HPDE6-E6E7 (cell line): ENCODE measurements around the gene RALB.
A peak's percentile ranks its signal among the peaks of the same experiment; 100 is the strongest.

ENCODE experiments used
- DNase-seq: peaks from one replicate; pipeline ENCODE4 v3.0.0; 2011; ENCODE audit warnings: missing footprints; ENCODE audit errors: extremely low spot score

The RALB gene, protein sequence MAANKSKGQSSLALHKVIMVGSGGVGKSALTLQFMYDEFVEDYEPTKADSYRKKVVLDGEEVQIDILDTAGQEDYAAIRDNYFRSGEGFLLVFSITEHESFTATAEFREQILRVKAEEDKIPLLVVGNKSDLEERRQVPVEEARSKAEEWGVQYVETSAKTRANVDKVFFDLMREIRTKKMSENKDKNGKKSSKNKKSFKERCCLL

DNA sequence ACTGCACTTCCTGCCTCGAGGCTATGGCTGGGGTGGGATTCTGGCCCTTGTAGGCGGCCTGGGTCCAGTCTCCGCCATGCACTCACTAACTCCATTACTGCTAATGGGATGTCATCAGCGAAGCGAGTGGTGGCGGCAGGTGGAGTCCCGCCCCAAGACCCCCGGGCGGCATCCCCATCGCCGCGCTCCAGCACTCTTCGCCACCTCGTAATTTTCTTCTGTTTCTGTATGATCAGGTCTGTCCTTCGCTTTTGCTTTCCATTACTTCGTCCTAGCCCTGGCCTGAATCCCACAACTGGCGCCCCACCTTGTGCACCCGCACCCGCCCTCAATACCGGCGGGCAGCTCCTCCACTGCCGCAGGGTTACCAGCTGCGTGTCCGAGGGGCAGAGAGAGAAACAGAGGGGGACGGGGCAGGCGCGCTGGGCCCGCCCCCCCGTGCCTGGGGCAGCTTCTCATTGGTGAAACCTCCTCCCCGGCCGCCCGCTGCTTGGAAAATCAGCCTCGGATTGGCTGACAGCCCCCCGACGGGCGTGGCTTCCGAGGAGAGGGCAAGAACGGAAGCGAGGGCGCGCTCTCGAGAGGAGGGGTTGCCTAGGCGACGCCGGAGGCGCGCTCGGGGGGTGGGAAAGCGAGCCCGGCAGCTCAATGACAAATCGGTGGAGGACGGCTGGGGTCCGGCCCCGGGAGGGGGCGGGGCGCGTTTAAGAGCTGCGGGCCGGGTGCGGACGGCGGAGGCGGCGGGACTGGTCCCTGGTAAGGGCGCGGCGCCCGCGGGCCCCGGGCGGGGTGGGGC, at the start of gene RALB:
Gene RALB (plus strand): TSS at position 628 of the 796 bp plus-strand sequence. CDS start 25,813 bp downstream, outside the sequence.
- DNase-seq = peak; percentile 98

DNA sequence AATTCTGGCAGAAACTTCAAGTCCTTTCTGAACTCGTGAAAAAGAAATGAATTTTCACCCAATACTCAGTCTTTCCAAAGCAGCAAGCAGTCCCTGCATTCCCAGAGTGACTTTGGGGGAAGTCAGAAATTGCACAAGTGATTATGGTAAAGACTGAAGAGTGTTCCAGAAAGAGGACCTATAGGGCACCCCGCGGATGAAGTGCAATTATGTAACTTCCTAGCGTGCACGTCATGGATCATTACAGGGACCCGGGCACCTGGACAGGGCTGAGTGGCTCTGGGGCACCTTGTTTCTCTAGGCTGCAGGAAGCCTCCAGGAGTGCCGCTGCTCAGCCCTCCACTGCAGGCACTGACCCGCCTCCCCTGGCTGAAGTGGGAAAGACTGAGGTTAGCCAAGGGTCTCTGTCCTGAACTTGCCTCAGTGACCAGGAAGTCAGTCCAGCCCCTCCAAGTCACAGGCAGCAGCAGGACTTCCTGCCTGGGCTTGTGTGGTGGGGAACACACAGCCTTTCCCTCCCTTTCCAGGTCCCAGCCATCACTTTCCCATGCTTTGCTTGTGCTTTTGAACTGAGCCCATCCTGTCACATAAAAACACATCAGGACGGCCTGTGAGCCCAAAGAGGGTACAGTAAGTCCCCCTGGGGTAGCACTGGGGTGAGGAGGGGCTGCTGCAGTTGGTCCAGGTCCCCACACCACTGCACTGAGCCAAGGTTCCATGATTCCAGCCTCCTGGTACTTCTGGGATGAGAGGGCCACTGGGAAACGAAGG, 49.2 kb upstream of the RALB start:
- no peak for DNase-seq

DNA sequence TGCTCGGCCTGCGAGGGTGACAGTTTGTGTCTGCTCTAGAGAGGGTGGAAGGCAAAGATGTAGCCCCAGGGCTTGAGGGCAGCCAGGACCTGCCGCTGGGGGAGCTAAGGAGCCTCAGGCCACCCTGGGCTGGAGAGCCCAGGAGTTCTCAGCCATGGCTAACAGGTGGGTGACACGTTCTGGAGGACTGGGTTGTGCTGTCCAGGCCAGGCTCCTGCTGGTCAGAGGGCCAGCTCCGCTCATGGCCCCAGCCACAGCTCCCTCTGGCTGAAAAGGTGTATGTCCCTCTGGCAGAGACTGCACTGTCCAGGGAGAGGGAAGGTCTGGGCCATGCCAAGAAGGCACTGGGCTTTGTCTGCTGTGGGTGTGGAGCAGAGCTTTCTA, 48.6 kb upstream of the RALB start:
- no peak for DNase-seq

DNA sequence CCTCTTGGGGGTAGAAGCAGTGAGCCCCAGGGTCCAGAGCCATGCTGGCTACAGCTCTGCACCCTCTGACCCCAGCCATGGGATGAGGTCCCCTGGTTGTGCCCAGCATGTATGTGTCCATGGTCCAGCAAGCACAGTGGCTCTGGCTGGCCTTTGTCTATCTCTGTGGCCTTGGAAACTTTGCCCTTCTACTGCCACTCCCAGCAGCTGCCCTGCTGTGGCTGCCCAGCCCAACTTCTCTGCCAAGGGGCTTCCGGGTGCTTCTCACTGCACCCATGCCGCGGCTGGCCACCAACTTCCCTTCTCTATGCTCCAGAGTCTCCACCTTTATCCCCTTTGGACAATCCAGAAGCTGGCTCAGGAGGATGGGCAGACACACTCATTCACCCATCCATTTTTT, 48.2 kb upstream of the RALB start:
- no peak for DNase-seq

GRCh38 chr2:120204945-120205670, 47.5 kb upstream of the RALB start:
- DNase-seq = no peak

DNA sequence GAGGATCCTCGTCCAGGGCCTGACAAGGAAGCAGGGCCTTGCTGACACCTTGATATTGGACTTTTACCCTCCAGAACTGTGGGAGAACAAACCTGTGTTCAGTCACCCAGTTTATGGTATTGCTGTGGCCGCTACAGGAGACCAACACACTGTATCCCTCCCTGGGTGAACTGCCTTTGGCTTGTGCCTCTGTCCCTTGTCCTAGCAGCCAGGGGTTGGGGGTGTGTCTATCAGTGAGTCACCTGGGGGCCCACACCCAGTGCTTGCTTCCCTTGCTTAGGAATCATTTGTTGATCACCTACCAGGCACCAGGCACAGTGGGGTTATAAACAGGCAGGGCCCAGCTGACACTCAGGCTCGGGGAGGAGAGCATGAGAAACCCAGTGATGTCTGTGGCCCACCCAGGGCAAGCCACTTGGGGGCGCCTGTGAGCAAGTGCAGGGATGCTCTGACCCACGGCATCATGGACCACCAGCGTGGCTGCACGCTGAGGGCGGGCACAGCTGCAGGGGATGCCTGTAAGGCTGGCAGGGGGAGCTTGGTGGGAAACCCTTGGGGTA, 46.5 kb upstream of the RALB start:
- no peak for DNase-seq

- DNase-seq = no peak
These were observed 44.0 kb upstream of the RALB start for GRCh38 chr2:120208381-120209353.

- DNase-seq = no peak
These were observed 43.0 kb upstream of the RALB start for GRCh38 chr2:120209427-120210269.

GRCh38 chr2:120210270-120210693, 42.4 kb upstream of the RALB start:
- DNase-seq = no peak

DNA sequence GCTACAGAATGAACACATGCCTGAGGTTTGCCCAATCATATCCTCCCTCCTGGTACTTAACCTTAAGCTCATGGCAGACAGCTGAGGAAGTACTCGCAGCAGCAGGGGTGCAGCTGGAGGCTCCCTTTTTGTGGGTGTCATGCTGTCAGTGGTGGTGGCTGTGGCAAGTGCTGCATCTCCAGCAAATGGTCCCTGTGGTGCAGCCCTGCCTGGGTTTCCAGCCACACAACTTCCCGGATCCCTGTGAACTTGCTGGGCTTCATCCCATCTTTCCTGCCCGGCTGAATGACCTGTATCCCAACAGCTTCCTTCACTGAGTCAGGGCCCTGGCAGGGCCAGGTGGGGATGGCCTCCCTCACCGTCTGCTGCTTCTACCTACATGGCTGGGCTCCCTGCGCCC, 34.5 kb upstream of the RALB start:
- no peak for DNase-seq

DNA sequence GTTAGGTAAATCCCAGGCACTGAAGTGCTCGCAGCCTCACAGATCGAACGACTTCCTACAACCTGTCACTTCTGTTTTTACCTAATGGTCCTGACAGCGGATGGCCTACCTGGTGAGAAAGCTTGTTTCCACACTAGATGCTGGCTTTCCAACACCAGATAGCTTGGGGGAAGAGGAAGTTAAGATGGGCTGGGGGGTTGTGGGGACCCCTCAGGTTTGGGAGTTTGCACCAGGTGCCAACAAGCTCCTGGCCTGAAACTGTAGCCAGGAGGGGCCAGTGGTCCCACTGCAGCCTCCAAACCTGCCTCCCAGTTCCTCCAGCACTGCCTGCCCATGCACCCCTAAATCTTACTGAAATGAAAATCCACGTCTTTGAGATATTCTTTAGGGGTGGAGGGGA, 33.4 kb upstream of the RALB start:
- no peak for DNase-seq

DNA sequence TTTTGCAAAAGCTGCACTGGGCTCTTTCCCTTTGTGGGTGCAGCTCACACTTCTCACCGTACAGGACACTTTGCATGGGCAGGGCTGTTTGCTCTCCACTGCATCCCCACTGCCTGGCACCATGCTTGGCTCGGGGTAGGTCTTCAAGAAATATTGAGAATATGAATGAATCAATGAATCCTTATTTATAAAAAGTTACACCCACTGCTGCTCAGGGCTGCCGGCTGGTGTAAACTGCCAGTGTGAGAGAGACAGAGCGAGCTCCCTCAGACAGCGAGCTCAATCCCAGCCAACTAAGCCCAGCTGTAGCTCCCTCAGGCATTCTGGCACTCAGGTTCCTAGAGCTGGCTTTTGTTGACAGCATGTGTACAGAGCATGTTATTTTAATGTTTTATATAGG, 32.9 kb upstream of the RALB start:
- no peak for DNase-seq

GRCh38 chr2:120220756-120221155, 31.9 kb upstream of the RALB start:
- no peak for DNase-seq

DNA sequence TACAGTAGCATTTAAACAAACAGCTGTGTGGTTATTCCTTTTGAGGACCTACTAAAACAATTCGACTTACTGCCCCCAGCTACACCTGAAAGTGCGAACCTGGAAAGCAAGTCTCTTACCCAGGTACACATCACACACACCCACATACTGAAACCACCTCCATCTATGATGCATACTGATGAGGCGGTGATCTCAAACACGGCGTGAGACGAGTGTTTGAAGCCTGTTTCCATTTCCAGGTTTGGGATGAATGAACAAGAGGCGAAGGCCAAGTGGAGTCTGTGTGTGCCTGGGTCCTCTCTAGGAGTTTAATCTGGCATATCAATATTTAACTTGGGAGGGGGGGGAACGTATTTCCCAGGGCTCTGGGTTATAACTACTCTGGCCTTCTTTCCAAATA, 31.0 kb upstream of the RALB start:
- DNase-seq = no peak

GRCh38 chr2:120222186-120223033, 30.2 kb upstream of the RALB start:
- no peak for DNase-seq

DNA sequence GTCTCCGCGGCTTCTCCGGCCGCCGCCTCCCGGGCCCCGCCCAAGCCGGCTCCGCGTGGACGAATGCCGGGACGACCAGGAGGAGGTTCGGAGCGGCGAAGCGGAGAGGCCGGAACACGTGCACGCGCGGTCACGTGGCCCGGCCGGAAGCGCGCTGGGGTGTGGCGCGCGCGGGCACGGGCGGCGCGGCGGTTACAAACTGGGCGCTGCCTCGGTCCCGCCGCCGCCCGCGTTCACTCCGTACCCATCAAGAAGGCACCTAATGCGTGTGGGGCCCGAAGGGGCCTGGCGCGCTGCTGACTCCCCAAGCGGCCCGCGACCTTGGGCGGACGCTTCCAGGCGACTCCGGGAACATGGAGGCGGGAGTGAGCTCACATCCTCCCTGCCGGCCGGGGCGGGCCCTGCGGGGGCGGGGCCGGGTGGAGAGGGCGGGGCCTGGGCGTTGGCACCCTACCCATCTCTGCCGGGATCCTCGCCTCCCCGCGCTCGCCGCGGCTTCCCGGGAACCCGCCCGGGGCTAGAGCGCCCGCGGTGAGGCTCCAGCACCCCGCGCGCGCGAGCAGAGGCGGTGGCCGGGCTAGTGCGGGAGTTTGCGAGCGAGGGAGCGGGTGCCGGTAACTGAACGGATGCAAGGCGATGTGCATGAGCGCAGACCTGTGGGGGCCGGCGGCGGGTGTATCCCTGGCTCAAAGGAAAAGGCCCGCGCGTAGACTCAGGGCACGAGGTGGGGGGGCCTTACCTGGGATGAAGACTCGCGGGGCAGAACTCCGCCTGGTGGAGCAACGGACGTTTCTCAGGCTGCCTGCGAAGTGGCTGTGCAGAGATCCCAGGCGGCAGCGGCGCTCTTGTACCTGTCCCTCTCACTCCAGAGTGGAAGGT, 29.4 kb upstream of the RALB start, which contains the start of gene TMEM185B:
Gene TMEM185B (minus strand): TSS at position 367 of the 879 bp plus-strand sequence. CDS start 424 bp downstream, outside the sequence.
- peak; percentile 82 for DNase-seq

- no peak for DNase-seq
These were observed 28.4 kb upstream of the RALB start for GRCh38 chr2:120224256-120224655.
